NCI-H1048 (cell line): Measurements from ENCODE around the gene NLGN4Y.

Experiments
- DNase-seq: peaks from one replicate; lab custom pipeline; 2025; lab: John Stamatoyannopoulos, UW

The NLGN4Y gene

GRCh38 chrY:14524272-14525231 is at the start of gene NLGN4Y:
TSS of gene NLGN4Y (plus strand) at chrY:14524529. CDS start at chrY:14622120, 97,591 bp downstream.
- no peak for DNase-seq

GRCh38 chrY:14485935-14486334 is 38.4 kb upstream of the NLGN4Y start:
- no peak for DNase-seq

GRCh38 chrY:14490226-14490625 is 34.1 kb upstream of the NLGN4Y start:
- no peak for DNase-seq

GRCh38 chrY:14498071-14498470 is 26.3 kb upstream of the NLGN4Y start:
- DNase-seq = no peak

GRCh38 chrY:14504592-14504991 is 19.7 kb upstream of the NLGN4Y start:
- DNase-seq = no peak

- no peak for DNase-seq
Observed at GRCh38 chrY:14522379-14522950, 1.9 kb upstream of the NLGN4Y start.

GRCh38 chrY:14523491-14524271 is 648 bp upstream of the NLGN4Y start:
- no peak for DNase-seq

- DNase-seq = no peak
Observed at GRCh38 chrY:14525315-14525714, 986 bp downstream of the NLGN4Y start.

- no peak for DNase-seq
Observed at GRCh38 chrY:14528361-14528760, 4.0 kb downstream of the NLGN4Y start.

- DNase-seq = no peak
Observed at GRCh38 chrY:14536703-14537102, 12.4 kb downstream of the NLGN4Y start.

- DNase-seq = no peak
Observed at GRCh38 chrY:14543506-14543905, 19.2 kb downstream of the NLGN4Y start.

- no peak for DNase-seq
Observed at GRCh38 chrY:14581294-14581693, 57.0 kb downstream of the NLGN4Y start.

GRCh38 chrY:14586725-14587124 is 62.4 kb downstream of the NLGN4Y start:
- no peak for DNase-seq

GRCh38 chrY:14601372-14601771 is 77.0 kb downstream of the NLGN4Y start:
- DNase-seq = no peak

- no peak for DNase-seq
Observed at GRCh38 chrY:14617625-14618024, 93.3 kb downstream of the NLGN4Y start.

GRCh38 chrY:14618513-14618912 is 94.2 kb downstream of the NLGN4Y start:
- DNase-seq = no peak

- DNase-seq = no peak
Observed at GRCh38 chrY:14628208-14628607, 103.9 kb downstream of the NLGN4Y start.

GRCh38 chrY:14631676-14632075 is 107.3 kb downstream of the NLGN4Y start:
- no peak for DNase-seq

- no peak for DNase-seq
Observed at GRCh38 chrY:14633718-14634117, 109.4 kb downstream of the NLGN4Y start.

GRCh38 chrY:14634954-14635353 is 110.6 kb downstream of the NLGN4Y start:
- no peak for DNase-seq

GRCh38 chrY:14637551-14637950 is 113.2 kb downstream of the NLGN4Y start:
- DNase-seq = no peak

- DNase-seq = no peak
Observed at GRCh38 chrY:14641853-14642252, 117.5 kb downstream of the NLGN4Y start.
